Upper lobe of right lung (tissue), 1 donor: Measurements from ENCODE around the gene SIK2. TPM values are rescaled to one million over a fixed set of nuclear protein-coding genes. Genes with fewer than 3 reads are reported as not detected.

Experiments used
- ATAC-seq: fragments of 200-7000 bp; cut with Tn5 transposase; one replicate; pipeline ENCODE4 v1.9.1; 2020; ENCODE audit warnings: mild to moderate bottlenecking, moderate library complexity
- DNase-seq: peaks from one replicate; pipeline ENCODE4 v3.0.0-alpha.2; 2020
- H3K27ac ChIP-seq: fragments of 200-600 bp; one replicate; pipeline ENCODE4 v1.8.0; 2022
- H3K27me3 ChIP-seq: fragments of 200-600 bp; one replicate; pipeline ENCODE4 v1.8.0; 2022; ENCODE audit warnings: mild to moderate bottlenecking
- H3K36me3 ChIP-seq: fragments of 200-600 bp; one replicate; pipeline ENCODE4 v1.8.0; 2022
- H3K4me1 ChIP-seq: fragments of 200-600 bp; one replicate; pipeline ENCODE4 v1.8.0; 2022
- H3K4me3 ChIP-seq: fragments of 200-600 bp; one replicate; pipeline ENCODE4 v1.8.0; 2022; ENCODE audit warnings: mild to moderate bottlenecking
- H3K9me3 ChIP-seq: fragments of 200-600 bp; one replicate; pipeline ENCODE4 v1.8.0; 2022
- CTCF ChIP-seq: fragments of 200-600 bp; IDR thresholded peaks from one replicate; pipeline ENCODE4 v1.8.0; 2022; ENCODE audit warnings: antibody characterized with exemption
- intact Hi-C: fragments of 100-400 bp; cut with DNase I; formaldehyde crosslinking; loops from one replicate; pipeline ENCODE4 v1.11.0; 2022
- total RNA-seq: library from RNA; stranded (reverse); fragmentation: NEBNext Ultra II Directional; extraction: Animal tissue kit (Norgen Biotek cat#: 25700); gene quantifications from one replicate; pipeline ENCODE4 v1.2.1, GENCODE V29; 2021
- donor health status: DM: no; HTN: yes; CAD: no; lungs with severe emphysema.

The SIK2 gene
- total RNA-seq, 1 donor from 2014 or later = 32.6 TPM

GRCh38 chr11:111637885-111638284, 35.6 kb downstream of the SIK2 start:
- Histone ChIP-seq H3K9me3 (no peaks in the 10 kb centered on the region), H3K36me3 (no peaks in the 10 kb centered on the region), H3K27ac (no peak overlapping the region), H3K4me1 (peaks cover 22% of the 10 kb centered on the region), H3K4me3 (no peak overlapping the region), H3K27me3 (no peaks in the 10 kb centered on the region)
- ATAC-seq (no peak), DNase-seq (no peak)
- intact Hi-C loops = no loop called here
- TF ChIP-seq CTCF = no peak

- H3K9me3 ChIP-seq = no peaks in the 10 kb centered on the region
- intact Hi-C loops = no loop called here
- no peak overlapping the region for H3K4me3 ChIP-seq
- ATAC-seq (no peak), DNase-seq (no peak)
- no peak overlapping the region for H3K27ac ChIP-seq
- H3K36me3 ChIP-seq = no peaks in the 10 kb centered on the region
- no peaks in the 10 kb centered on the region for H3K27me3 ChIP-seq
- H3K4me1 ChIP-seq = peaks cover 12% of the 10 kb centered on the region
- TF ChIP-seq CTCF = no peak
Observed at GRCh38 chr11:111639226-111639925, 37.1 kb downstream of the SIK2 start.

DNA sequence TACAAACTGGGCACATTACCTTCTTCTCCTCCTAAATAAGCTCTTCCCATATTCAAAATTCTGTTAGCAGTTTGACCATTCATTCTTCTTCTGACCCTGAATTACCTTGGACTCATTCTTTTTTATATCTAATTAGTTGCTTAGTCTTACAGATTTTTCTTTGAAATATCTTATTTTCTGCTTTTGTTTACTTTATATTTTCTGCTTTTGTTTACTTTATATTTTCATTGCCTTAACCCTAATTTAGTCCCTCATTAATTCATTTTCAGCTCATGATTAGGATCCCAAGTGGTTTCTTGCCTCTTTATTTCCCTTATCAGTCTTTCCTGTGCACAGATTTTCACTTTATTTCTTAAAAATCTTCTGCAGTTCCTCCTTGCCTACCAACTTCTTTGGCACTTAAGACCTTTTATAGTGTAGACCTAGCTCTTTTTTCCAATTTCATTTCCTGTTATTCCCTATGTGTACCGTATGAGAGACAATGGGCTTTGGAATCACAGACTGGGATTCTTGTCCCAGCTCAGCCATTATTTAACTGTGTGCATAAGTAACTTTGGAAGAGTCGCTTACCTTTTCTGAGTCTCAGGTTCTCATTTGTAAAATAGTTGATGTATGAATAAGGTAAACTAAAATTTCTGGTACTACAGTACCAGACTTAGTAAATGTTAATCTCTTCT, 39.2 kb downstream of the SIK2 start:
- Histone ChIP-seq H3K9me3 (no peaks in the 10 kb centered on the region), H3K36me3 (no peaks in the 10 kb centered on the region), H3K27me3 (no peaks in the 10 kb centered on the region), H3K27ac (no peak overlapping the region), H3K4me3 (no peak overlapping the region), H3K4me1 (peaks cover 4% of the 10 kb centered on the region)
- ATAC-seq (no peak), DNase-seq (no peak)
- intact Hi-C loops = no loop called here
- no peak for TF ChIP-seq CTCF

- intact Hi-C loops = no loop called here
- no peak for TF ChIP-seq CTCF
- Histone ChIP-seq H3K27ac (no peak overlapping the region), H3K36me3 (no peaks in the 10 kb centered on the region), H3K27me3 (no peaks in the 10 kb centered on the region), H3K9me3 (no peaks in the 10 kb centered on the region), H3K4me1 (no peaks in the 10 kb centered on the region), H3K4me3 (no peak overlapping the region)
- ATAC-seq (no peak), DNase-seq (no peak)
Observed at GRCh38 chr11:111642542-111642941, 40.3 kb downstream of the SIK2 start.

GRCh38 chr11:111644922-111645321, 42.7 kb downstream of the SIK2 start:
- no peaks in the 10 kb centered on the region for H3K36me3 ChIP-seq
- intact Hi-C loops = no loop called here

More at GRCh38 chr11:111644922-111645321, 42.7 kb downstream of the SIK2 start:
- DNase-seq = no peak
- Histone ChIP-seq H3K27ac (no peak overlapping the region), H3K4me3 (no peak overlapping the region), H3K9me3 (no peaks in the 10 kb centered on the region), H3K4me1 (no peaks in the 10 kb centered on the region), H3K27me3 (no peaks in the 10 kb centered on the region)
- no peak for ATAC-seq
- no peak for TF ChIP-seq CTCF
